ENCODE data around the gene PRKG1.
A peak's percentile ranks its signal among the peaks of the same experiment; 100 is the strongest.
"Not testable (repeated sequence)": the region's sequence is repeated elsewhere in the genome, so short reads cannot be mapped to it uniquely, and the experiment has no call there.

PRKG1 gene

GRCh38 chr10:51724038-51724437 lies 649.8 kb downstream of the PRKG1 start:
- FAIRE-seq: no peak

GRCh38 chr10:51729822-51730555 lies 655.7 kb downstream of the PRKG1 start:
- FAIRE-seq: no peak

- FAIRE-seq: no peak
Measured at GRCh38 chr10:51733057-51733456, 658.8 kb downstream of the PRKG1 start.

GRCh38 chr10:51743146-51743545 lies 668.9 kb downstream of the PRKG1 start:
- no peak for FAIRE-seq

GRCh38 chr10:51744235-51745000 lies 670.1 kb downstream of the PRKG1 start:
- no peak for FAIRE-seq

GRCh38 chr10:51745397-51745796 lies 671.1 kb downstream of the PRKG1 start:
- FAIRE-seq: no peak

- no peak for FAIRE-seq
Measured at GRCh38 chr10:51747216-51747615, 672.9 kb downstream of the PRKG1 start.

- FAIRE-seq: no peak
Measured at GRCh38 chr10:51748959-51749358, 674.7 kb downstream of the PRKG1 start.

- FAIRE-seq: no peak
Measured at GRCh38 chr10:51758366-51758765, 684.1 kb downstream of the PRKG1 start.

GRCh38 chr10:51758838-51759237 lies 684.6 kb downstream of the PRKG1 start:
- not testable (repeated sequence) for FAIRE-seq

GRCh38 chr10:51759896-51760534 lies 685.7 kb downstream of the PRKG1 start:
- FAIRE-seq: no peak

GRCh38 chr10:51760864-51761640 lies 686.8 kb downstream of the PRKG1 start:
- no peak for FAIRE-seq

GRCh38 chr10:51763746-51764145 lies 689.5 kb downstream of the PRKG1 start:
- no peak for FAIRE-seq

GRCh38 chr10:51765284-51765971 lies 691.1 kb downstream of the PRKG1 start:
- no peak for FAIRE-seq

- no peak for FAIRE-seq
Measured at GRCh38 chr10:51766423-51767102, 692.3 kb downstream of the PRKG1 start.

GRCh38 chr10:51767103-51767763 lies 692.9 kb downstream of the PRKG1 start:
- FAIRE-seq: no peak

GRCh38 chr10:51768886-51769465 lies 694.7 kb downstream of the PRKG1 start:
- no peak for FAIRE-seq

- no peak for FAIRE-seq
Measured at GRCh38 chr10:51770709-51771108, 696.4 kb downstream of the PRKG1 start.

GRCh38 chr10:51772387-51772786 lies 698.1 kb downstream of the PRKG1 start:
- peak; percentile 73 for FAIRE-seq

- FAIRE-seq: no peak
Measured at GRCh38 chr10:51773681-51774080, 699.4 kb downstream of the PRKG1 start.

- FAIRE-seq: no peak
Measured at GRCh38 chr10:51783941-51784340, 709.7 kb downstream of the PRKG1 start.
